Measurements from ENCODE around the gene SYNE1. TPM values are rescaled to one million over a fixed set of nuclear protein-coding genes. Genes with fewer than 3 reads are reported as not detected.

SYNE1 gene
- total and polyA plus RNA-seq, 10 donors = 27.8 to 336 (median 247) TPM

- peak overlapping the region; percentile 39 to 92 (median 82) for H3K27ac ChIP-seq
- H3K9me3 ChIP-seq = no peaks in the 10 kb centered on the region
- H3K36me3 ChIP-seq = peaks cover 0 to 96% (median 5%) of the 10 kb centered on the region in 6 donors
- H3K4me3 ChIP-seq = peak overlapping the region in 3 of 8 donors; percentile 27 to 54 (median 34)
- TF ChIP-seq POLR2AphosphoS5 (IDR thresholded peaks at IDR 0.05) (peak in 1 of 3 donors; percentile 33), CTCF (IDR thresholded peaks at IDR 0.05 in 8 of 11, conservative IDR thresholded peaks at IDR 0.05 in 3 of 11) (no peak), POLR2A (IDR thresholded peaks at IDR 0.05) (peak in 1 of 3 donors; percentile 54)
- DNase-seq = no peak
- 63 to 72% (median 70%) methylated on average over 4 of the region's 4 CpGs for WGBS, 5 donors
- intact Hi-C loops (cut with DNase I; ENCODE audit: low total_unique reads) = no loop called here
- H3K27me3 ChIP-seq (replicated peaks in 1 of 7) = no peaks in the 10 kb centered on the region
- H3K4me1 ChIP-seq = peaks cover 0 to 12% (median 0%) of the 10 kb centered on the region in 6 donors
These were observed 318.9 kb downstream of the SYNE1 start for GRCh38 chr6:152318278-152318677.

GRCh38 chr6:152316024-152316423 lies 321.1 kb downstream of the SYNE1 start:
- Histone ChIP-seq H3K4me1 (peaks cover 0 to 12% (median 0%) of the 10 kb centered on the region in 6 donors), H3K36me3 (peaks cover 0 to 97% (median 4%) of the 10 kb centered on the region in 6 donors), H3K27ac (peak overlapping the region; percentile 8 to 92 (median 82)), H3K4me3 (peak overlapping the region in 3 of 8 donors; percentile 27 to 54 (median 34)), H3K9me3 (no peaks in the 10 kb centered on the region), H3K27me3 (replicated peaks in 1 of 7) (no peaks in the 10 kb centered on the region)
- 48 to 61% (median 58%) methylated on average over 7 of the region's 7 CpGs for WGBS, 5 donors
- intact Hi-C loops (cut with DNase I; ENCODE audit: low total_unique reads) = no loop called here
- TF ChIP-seq POLR2A (IDR thresholded peaks at IDR 0.05) (peak in 1 of 3 donors; percentile 72), CTCF (IDR thresholded peaks at IDR 0.05 in 8 of 11, conservative IDR thresholded peaks at IDR 0.05 in 3 of 11) (no peak), POLR2AphosphoS5 (IDR thresholded peaks at IDR 0.05) (peak; percentile 76 to 93 (median 91))
- DNase-seq = peak; percentile 78

GRCh38 chr6:152314483-152314832 lies 322.7 kb downstream of the SYNE1 start:
- intact Hi-C loops (cut with DNase I; ENCODE audit: low total_unique reads) = no loop called here
- Histone ChIP-seq H3K27me3 (replicated peaks in 1 of 7) (no peaks in the 10 kb centered on the region), H3K9me3 (no peaks in the 10 kb centered on the region), H3K4me1 (peaks cover 0 to 23% (median 8%) of the 10 kb centered on the region in 6 donors), H3K27ac (peak overlapping the region in 6 of 8 donors; percentile 70 to 92 (median 78)), H3K36me3 (peaks cover 0 to 97% (median 10%) of the 10 kb centered on the region in 6 donors), H3K4me3 (peak overlapping the region in 2 of 8 donors; percentile 2 to 16)
- no peak for DNase-seq
- 92 to 98% (median 95%) methylated on average over 5 of the region's 5 CpGs for WGBS, 5 donors
- TF ChIP-seq POLR2AphosphoS5 (IDR thresholded peaks at IDR 0.05) = no peak
- TF ChIP-seq CTCF (IDR thresholded peaks at IDR 0.05 in 8 of 11, conservative IDR thresholded peaks at IDR 0.05 in 3 of 11) = no peak
- TF ChIP-seq POLR2A (IDR thresholded peaks at IDR 0.05) = no peak

DNA sequence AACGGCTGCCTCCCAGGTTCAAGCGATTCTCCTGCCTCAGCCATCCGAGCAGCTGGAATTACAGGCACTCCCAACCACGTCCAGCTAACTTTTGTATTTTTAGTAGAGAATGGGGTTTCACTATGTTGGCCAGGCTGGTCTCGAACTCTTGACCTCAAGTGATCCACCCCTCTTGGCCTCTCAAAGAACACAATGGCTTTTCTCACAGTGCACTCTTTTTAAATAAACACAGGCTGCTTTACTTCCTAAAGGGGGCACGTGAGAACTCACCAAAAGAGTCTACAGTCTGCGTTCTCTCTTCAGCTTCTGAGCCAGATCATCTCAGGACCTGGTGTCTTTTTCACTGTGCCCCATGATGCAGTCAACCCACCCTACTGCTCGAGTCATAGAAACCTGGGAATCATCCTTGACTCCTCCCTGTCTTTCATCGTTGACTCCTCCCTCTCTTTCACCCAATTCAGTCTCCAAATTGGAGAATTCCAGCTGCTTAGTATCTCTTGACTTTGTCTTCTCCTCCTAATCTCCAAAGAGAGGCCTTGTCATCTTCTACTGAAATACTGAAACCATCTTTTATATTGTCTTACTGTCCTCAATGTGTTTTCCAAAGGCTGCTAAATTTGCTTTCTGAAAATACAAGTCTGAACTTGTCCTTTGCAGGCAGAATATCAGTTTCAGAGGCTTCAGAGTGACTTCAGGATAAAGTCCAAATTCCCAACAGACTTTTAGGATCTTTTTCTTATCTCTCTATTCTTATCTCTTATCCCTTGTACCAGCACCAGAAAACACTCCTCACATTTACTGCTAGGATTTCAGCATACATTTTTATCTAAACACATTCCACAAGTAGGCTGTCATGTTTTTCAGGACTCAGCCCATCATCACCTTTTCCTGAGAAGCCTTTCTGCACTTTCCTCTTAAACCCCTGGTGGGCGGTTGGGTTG lies 323.4 kb downstream of the SYNE1 start:
- Histone ChIP-seq H3K36me3 (peaks cover 0 to 97% (median 10%) of the 10 kb centered on the region in 6 donors), H3K4me1 (peaks cover 0 to 29% (median 10%) of the 10 kb centered on the region in 6 donors), H3K9me3 (no peaks in the 10 kb centered on the region), H3K27me3 (replicated peaks in 1 of 7) (no peaks in the 10 kb centered on the region), H3K27ac (peak overlapping the region in 6 of 8 donors; percentile 37 to 92 (median 78)), H3K4me3 (peak overlapping the region in 2 of 8 donors; percentile 2 to 16)
- 73 to 87% (median 83%) methylated on average over 10 of the region's 10 CpGs for WGBS, 5 donors
- TF ChIP-seq POLR2A (IDR thresholded peaks at IDR 0.05) (no peak), POLR2AphosphoS5 (IDR thresholded peaks at IDR 0.05) (peak in 1 of 3 donors; percentile 10)
- intact Hi-C loops (cut with DNase I; ENCODE audit: low total_unique reads) = no loop called here
- no peak for DNase-seq
